ENCODE results near the gene GPR31.
"Not testable (repeated sequence)": the region's sequence is repeated elsewhere in the genome, so short reads cannot be mapped to it uniquely, and the experiment has no call there.

GPR31 gene

GRCh38 chr6:167177271-167177670 is 19.5 kb upstream of the GPR31 start:
- not testable (repeated sequence) for DNase-seq (ENCODE audit: extremely low read depth, low read depth)

GRCh38 chr6:167172011-167172410 is 14.2 kb upstream of the GPR31 start:
- DNase-seq (ENCODE audit: extremely low read depth, low read depth): not testable (repeated sequence)

GRCh38 chr6:167171300-167171699 is 13.5 kb upstream of the GPR31 start:
- DNase-seq (ENCODE audit: extremely low read depth, low read depth): not testable (repeated sequence)

- DNase-seq (ENCODE audit: extremely low read depth, low read depth): not testable (repeated sequence)
These were observed 12.1 kb upstream of the GPR31 start for GRCh38 chr6:167169867-167170266.

- DNase-seq (ENCODE audit: extremely low read depth, low read depth): not testable (repeated sequence)
These were observed 10.5 kb upstream of the GPR31 start for GRCh38 chr6:167168296-167168695.

GRCh38 chr6:167167699-167168098 is 9.9 kb upstream of the GPR31 start:
- not testable (repeated sequence) for DNase-seq (ENCODE audit: extremely low read depth, low read depth)

GRCh38 chr6:167165858-167166471 is 8.2 kb upstream of the GPR31 start:
- no peak for TF ChIP-seq CTCF (IDR thresholded peaks at IDR 0.05; ENCODE audit: low read depth, low read length)
- DNase-seq (ENCODE audit: extremely low read depth, low read depth): no peak

- no peak for DNase-seq (ENCODE audit: extremely low read depth, low read depth)
- no peak for TF ChIP-seq CTCF (IDR thresholded peaks at IDR 0.05; ENCODE audit: low read depth, low read length)
These were observed 6.5 kb upstream of the GPR31 start for GRCh38 chr6:167164261-167164660.

GRCh38 chr6:167163476-167164011 is 5.8 kb upstream of the GPR31 start:
- TF ChIP-seq CTCF (IDR thresholded peaks at IDR 0.05; ENCODE audit: low read depth, low read length): no peak
- DNase-seq (ENCODE audit: extremely low read depth, low read depth): no peak

- TF ChIP-seq CTCF (IDR thresholded peaks at IDR 0.05; ENCODE audit: low read depth, low read length): no peak
- no peak for DNase-seq (ENCODE audit: extremely low read depth, low read depth)
These were observed 4.8 kb upstream of the GPR31 start for GRCh38 chr6:167162591-167162990.

GRCh38 chr6:167161851-167162467 is 4.2 kb upstream of the GPR31 start:
- no peak for DNase-seq (ENCODE audit: extremely low read depth, low read depth)
- TF ChIP-seq CTCF (IDR thresholded peaks at IDR 0.05; ENCODE audit: low read depth, low read length): no peak
